Measurements from ENCODE around the gene FAM53C.

The FAM53C gene

DNA sequence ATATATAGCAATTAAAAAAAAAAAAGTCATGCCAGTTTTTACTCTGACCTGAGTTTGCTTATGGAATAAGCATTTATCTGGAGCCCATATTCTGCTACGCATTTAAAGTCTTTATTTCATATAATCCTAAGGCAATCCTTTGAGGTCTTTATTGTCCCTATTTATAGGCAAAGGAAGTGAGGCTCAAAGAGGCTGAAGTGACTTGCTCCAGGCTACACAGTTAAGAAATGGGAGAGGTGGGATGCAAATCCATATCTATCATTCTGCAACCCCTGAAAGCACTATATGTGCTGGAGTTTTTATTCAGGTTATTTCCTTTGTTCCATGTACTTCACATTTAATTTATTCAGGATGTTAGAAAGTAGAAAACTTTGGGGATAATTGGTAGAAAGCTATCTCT lies 26.5 kb downstream of the FAM53C start:
- TF ChIP-seq ZNF274 (IDR thresholded peaks at IDR 0.05; ENCODE audit: low read length) (no peak), ZNF274 (tag by site-specific recombination; IDR thresholded peaks at IDR 0.05; ENCODE audit: borderline replicate concordance) (no peak), SP2 (tag by site-specific recombination; IDR thresholded peaks at IDR 0.05) (no peak), ZNF624 (tag by site-specific recombination; IDR thresholded peaks at IDR 0.05) (no peak)
- TF ChIP-seq, protein P1, sequence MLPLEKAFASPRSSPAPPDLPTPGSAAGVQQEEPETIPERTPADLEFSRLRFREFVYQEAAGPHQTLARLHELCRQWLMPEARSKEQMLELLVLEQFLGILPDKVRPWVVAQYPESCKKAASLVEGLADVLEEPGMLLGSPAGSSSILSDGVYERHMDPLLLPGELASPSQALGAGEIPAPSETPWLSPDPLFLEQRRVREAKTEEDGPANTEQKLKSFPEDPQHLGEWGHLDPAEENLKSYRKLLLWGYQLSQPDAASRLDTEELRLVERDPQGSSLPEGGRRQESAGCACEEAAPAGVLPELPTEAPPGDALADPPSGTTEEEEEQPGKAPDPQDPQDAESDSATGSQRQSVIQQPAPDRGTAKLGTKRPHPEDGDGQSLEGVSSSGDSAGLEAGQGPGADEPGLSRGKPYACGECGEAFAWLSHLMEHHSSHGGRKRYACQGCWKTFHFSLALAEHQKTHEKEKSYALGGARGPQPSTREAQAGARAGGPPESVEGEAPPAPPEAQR (tag by site-specific recombination; IDR thresholded peaks at IDR 0.05): no peak
- TF ChIP-seq, protein P2, sequence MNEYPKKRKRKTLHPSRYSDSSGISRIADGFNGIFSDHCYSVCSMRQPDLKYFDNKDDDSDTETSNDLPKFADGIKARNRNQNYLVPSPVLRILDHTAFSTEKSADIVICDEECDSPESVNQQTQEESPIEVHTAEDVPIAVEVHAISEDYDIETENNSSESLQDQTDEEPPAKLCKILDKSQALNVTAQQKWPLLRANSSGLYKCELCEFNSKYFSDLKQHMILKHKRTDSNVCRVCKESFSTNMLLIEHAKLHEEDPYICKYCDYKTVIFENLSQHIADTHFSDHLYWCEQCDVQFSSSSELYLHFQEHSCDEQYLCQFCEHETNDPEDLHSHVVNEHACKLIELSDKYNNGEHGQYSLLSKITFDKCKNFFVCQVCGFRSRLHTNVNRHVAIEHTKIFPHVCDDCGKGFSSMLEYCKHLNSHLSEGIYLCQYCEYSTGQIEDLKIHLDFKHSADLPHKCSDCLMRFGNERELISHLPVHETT (tag by site-specific recombination; IDR thresholded peaks at IDR 0.05): no peak
- no peak overlapping the region for H3K4me3 ChIP-seq (ENCODE audit: low read depth, low read length)
- H3K9me3 ChIP-seq (ENCODE audit: control insufficient read depth, insufficient read depth, low read depth, low read length): no peaks in the 10 kb centered on the region
- POLR2A ChIA-PET: no interaction called here
- H3K4me1 ChIP-seq (ENCODE audit: control insufficient read depth, insufficient read depth, low read length): peaks cover 25% of the 10 kb centered on the region
- H3K27ac ChIP-seq (ENCODE audit: extremely low read depth, low read depth, low read length): no peak overlapping the region
- CTCF ChIA-PET: interaction anchor here (2.4 kb wide), 1 partner anchor 12 kb away, joined by 14 read pairs; the partner anchor contains the start of gene KDM3B
- peaks cover 0 to 4% of the 10 kb centered on the region in 2 experiments; a peak in 1 of 3 replicates for H3K36me3 ChIP-seq (ENCODE audit: control insufficient read depth in 2 of 2, insufficient read depth in 1 of 2, low read length in 2 of 2)

DNA sequence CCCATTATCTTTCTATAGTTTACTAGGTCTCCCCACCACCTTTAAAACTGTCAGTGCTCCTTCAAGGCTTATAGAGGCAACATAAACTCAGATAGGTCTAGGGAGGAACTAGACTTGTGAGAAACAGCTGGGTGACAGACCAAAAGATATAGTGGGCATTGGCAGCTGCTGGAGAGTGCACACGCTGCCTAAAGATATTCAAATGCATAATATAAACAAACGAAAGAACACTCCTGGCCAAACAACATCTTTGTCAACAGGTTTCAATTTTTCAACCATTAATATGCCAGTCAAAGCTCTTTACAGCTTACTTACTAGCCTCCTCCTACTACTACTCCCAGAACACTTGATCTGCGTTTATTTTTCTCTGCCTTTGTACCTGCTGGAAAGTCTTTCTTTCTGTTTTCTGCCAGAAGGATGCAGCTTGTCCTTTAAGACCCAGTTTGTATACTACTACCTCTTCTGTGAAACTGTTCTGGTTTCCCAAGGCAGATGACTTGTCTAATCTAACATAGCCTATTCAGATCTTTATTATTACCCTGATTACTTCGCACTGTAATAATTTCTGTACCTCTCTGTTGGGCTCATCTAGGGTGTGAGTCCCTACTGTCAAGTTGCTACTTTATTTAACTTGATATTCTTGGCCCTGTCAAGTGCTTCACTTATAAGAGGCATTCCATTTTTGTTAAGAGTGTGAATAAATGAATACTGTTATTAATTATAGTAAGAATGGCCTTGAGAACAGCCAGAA lies 28.7 kb downstream of the FAM53C start:
- Histone ChIP-seq H3K4me1 (ENCODE audit: control insufficient read depth, insufficient read depth, low read length) (peaks cover 22% of the 10 kb centered on the region), H3K9me3 (ENCODE audit: control insufficient read depth, insufficient read depth, low read depth, low read length) (no peaks in the 10 kb centered on the region), H3K27ac (ENCODE audit: extremely low read depth, low read depth, low read length) (no peak overlapping the region), H3K36me3 (ENCODE audit: control insufficient read depth in 2 of 2, insufficient read depth in 1 of 2, low read length in 2 of 2) (peaks cover 0 to 4% of the 10 kb centered on the region in 2 experiments; a peak in 1 of 3 replicates), H3K4me3 (ENCODE audit: low read depth, low read length) (no peak overlapping the region)
- TF ChIP-seq, protein P3, sequence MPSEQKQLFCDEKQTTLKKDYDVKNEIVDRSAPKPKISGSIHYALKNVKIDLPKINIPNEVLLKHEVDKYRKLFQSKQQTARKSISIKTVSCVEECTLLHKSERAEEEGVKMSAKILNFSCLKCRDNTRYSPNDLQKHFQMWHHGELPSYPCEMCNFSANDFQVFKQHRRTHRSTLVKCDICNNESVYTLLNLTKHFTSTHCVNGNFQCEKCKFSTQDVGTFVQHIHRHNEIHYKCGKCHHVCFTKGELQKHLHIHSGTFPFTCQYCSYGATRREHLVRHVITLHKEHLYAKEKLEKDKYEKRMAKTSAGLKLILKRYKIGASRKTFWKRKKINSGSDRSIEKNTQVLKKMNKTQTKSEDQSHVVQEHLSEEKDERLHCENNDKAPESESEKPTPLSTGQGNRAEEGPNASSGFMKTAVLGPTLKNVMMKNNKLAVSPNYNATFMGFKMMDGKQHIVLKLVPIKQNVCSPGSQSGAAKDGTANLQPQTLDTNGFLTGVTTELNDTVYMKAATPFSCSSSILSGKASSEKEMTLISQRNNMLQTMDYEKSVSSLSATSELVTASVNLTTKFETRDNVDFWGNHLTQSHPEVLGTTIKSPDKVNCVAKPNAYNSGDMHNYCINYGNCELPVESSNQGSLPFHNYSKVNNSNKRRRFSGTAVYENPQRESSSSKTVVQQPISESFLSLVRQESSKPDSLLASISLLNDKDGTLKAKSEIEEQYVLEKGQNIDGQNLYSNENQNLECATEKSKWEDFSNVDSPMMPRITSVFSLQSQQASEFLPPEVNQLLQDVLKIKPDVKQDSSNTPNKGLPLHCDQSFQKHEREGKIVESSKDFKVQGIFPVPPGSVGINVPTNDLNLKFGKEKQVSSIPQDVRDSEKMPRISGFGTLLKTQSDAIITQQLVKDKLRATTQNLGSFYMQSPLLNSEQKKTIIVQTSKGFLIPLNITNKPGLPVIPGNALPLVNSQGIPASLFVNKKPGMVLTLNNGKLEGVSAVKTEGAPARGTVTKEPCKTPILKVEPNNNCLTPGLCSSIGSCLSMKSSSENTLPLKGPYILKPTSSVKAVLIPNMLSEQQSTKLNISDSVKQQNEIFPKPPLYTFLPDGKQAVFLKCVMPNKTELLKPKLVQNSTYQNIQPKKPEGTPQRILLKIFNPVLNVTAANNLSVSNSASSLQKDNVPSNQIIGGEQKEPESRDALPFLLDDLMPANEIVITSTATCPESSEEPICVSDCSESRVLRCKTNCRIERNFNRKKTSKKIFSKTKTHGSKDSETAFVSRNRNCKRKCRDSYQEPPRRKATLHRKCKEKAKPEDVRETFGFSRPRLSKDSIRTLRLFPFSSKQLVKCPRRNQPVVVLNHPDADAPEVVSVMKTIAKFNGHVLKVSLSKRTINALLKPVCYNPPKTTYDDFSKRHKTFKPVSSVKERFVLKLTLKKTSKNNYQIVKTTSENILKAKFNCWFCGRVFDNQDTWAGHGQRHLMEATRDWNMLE (tag by site-specific recombination; conservative IDR thresholded peaks at IDR 0.05; ENCODE audit: low read depth): no peak
- TF ChIP-seq, protein P4, sequence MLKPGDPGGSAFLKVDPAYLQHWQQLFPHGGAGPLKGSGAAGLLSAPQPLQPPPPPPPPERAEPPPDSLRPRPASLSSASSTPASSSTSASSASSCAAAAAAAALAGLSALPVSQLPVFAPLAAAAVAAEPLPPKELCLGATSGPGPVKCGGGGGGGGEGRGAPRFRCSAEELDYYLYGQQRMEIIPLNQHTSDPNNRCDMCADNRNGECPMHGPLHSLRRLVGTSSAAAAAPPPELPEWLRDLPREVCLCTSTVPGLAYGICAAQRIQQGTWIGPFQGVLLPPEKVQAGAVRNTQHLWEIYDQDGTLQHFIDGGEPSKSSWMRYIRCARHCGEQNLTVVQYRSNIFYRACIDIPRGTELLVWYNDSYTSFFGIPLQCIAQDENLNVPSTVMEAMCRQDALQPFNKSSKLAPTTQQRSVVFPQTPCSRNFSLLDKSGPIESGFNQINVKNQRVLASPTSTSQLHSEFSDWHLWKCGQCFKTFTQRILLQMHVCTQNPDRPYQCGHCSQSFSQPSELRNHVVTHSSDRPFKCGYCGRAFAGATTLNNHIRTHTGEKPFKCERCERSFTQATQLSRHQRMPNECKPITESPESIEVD (tag by site-specific recombination; IDR thresholded peaks at IDR 0.05): peak; percentile 59
- TF ChIP-seq SCRT2 (tag by site-specific recombination; IDR thresholded peaks at IDR 0.05): peak; percentile 89
- TF ChIP-seq, protein P5, sequence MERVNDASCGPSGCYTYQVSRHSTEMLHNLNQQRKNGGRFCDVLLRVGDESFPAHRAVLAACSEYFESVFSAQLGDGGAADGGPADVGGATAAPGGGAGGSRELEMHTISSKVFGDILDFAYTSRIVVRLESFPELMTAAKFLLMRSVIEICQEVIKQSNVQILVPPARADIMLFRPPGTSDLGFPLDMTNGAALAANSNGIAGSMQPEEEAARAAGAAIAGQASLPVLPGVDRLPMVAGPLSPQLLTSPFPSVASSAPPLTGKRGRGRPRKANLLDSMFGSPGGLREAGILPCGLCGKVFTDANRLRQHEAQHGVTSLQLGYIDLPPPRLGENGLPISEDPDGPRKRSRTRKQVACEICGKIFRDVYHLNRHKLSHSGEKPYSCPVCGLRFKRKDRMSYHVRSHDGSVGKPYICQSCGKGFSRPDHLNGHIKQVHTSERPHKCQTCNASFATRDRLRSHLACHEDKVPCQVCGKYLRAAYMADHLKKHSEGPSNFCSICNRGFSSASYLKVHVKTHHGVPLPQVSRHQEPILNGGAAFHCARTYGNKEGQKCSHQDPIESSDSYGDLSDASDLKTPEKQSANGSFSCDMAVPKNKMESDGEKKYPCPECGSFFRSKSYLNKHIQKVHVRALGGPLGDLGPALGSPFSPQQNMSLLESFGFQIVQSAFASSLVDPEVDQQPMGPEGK (tag by site-specific recombination; IDR thresholded peaks at IDR 0.05): no peak
- no peak for TF ChIP-seq ZNF266 (tag by site-specific recombination; IDR thresholded peaks at IDR 0.05; ENCODE audit: low read depth)
- TF ChIP-seq, protein P6, sequence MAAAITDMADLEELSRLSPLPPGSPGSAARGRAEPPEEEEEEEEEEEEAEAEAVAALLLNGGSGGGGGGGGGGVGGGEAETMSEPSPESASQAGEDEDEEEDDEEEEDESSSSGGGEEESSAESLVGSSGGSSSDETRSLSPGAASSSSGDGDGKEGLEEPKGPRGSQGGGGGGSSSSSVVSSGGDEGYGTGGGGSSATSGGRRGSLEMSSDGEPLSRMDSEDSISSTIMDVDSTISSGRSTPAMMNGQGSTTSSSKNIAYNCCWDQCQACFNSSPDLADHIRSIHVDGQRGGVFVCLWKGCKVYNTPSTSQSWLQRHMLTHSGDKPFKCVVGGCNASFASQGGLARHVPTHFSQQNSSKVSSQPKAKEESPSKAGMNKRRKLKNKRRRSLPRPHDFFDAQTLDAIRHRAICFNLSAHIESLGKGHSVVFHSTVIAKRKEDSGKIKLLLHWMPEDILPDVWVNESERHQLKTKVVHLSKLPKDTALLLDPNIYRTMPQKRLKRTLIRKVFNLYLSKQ (tag by site-specific recombination; IDR thresholded peaks at IDR 0.05; ENCODE audit: borderline replicate concordance): no peak
- peak; percentile 85 for TF ChIP-seq WT1 (tag by site-specific recombination; IDR thresholded peaks at IDR 0.05)
- ChIA-PET POLR2A (no interaction called here), CTCF (interaction anchor here (1.1 to 7.6 kb wide), 2 partner anchors 14 to 137 kb away, joined by 3 to 94 read pairs; partner anchors contain the start of gene KDM3B)
